ENCODE results near the gene C16orf54.
A peak's percentile ranks its signal among the peaks of the same experiment; 100 is the strongest.
"Not testable (repeated sequence)": the region's sequence is repeated elsewhere in the genome, so short reads cannot be mapped to it uniquely, and the experiment has no call there.

The C16orf54 gene

GRCh38 chr16:29708917-29709600 lies 36.7 kb downstream of the C16orf54 start:
- no peak for DNase-seq (ENCODE audit: low read depth in 2 of 2)

GRCh38 chr16:29707160-29707559 lies 38.6 kb downstream of the C16orf54 start:
- DNase-seq (ENCODE audit: low read depth in 2 of 2): not testable (repeated sequence)

- DNase-seq (ENCODE audit: low read depth in 2 of 2): no peak
These were observed 40.8 kb downstream of the C16orf54 start for GRCh38 chr16:29705030-29705429.

- no peak for DNase-seq (ENCODE audit: low read depth in 2 of 2)
These were observed 43.5 kb downstream of the C16orf54 start for GRCh38 chr16:29702269-29702668.

DNA sequence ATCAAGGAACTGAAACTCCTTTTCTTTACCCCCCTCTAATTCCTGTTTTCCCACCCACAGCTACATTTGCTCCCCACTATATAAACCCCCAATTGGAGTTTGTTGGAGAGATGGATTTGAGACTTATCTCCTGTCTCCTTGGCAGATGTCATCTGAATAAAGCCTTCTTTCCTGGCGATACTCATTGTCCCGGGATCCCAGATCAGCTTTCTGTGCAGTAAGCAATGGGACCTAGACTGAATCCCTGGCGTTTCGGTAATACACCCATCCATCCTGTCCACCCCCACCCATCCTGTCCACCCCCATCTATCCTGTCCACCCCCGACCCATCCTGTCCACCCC lies 44.6 kb downstream of the C16orf54 start:
- DNase-seq (ENCODE audit: low read depth in 2 of 2): no peak

DNA sequence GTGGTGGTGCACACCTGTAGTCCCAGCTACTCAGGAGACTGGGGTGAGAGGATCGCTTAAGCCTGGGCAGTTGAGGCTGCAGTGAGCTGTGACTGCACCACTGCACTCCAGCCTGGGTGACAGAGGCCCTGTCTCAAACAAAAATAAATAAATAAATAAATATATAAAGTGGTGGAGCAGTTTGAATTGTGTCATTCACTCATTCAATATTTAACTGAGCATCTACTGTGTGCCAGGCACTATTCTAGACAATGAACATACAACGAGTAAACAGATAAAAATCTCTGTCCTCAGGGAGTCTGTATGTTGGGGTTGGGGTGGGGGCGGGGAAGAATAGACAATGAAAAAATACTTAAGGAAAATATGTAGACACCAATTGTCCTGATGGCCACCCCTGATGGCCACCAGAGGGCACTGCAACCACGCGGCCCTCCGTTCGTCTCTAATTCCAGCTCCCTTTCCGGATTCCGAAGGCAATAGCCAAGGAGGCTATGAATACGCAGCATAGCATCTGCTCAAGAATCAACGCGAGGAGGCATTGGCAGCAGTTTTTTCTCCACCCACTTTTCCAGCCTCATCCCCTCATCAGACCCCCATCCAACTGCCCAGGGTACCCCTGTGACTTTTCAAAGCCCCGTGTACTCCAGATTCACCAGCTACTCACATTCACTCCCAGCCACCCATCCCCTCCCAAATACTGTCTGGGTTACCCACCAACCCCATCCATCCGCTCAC lies 45.4 kb downstream of the C16orf54 start:
- DNase-seq (ENCODE audit: low read depth in 2 of 2): peak; percentile 48 to 64

DNA sequence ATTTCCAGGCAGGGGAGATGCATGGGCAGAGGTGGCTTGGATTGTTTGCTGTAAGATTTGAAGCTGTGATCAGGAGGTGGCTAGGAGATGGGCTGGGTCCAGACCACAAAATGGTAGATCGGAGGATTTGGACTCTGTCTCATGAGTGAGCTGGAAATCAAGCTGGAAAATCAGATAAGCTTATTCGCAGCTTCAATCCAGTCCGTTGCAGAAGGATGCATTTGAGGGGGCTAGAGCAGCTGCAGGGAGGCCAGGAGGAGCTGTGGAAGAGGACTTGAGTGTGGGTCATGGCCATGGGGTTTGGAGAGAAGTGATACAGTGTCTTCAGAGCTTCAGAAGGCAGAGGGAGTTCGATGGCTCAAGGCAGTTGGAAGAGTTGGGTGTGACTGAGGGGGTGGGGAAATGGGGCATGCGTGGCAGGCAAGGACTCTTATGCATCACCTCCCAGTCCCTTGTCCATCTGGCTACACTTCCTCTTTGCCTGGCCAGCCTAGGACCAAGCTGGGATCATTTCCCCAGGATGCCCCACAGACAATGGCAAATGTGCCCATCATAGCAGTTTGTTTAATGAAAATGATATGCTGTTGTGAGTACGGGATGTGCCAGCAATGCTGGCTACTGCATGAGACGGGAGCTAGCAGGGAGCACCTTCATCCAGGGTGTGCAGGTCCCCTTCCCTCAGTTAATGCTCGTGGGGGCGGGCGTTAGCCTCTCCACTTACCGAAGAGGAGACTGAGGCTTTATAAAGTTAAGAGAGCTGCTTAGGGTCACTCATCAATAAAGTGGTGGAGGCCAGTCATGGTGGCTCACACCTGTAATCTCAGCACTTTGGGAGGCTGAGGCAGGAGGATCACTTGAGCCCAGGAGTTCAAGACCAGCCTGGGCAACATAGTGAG lies 46.2 kb downstream of the C16orf54 start:
- DNase-seq (ENCODE audit: low read depth in 2 of 2): no peak

DNA sequence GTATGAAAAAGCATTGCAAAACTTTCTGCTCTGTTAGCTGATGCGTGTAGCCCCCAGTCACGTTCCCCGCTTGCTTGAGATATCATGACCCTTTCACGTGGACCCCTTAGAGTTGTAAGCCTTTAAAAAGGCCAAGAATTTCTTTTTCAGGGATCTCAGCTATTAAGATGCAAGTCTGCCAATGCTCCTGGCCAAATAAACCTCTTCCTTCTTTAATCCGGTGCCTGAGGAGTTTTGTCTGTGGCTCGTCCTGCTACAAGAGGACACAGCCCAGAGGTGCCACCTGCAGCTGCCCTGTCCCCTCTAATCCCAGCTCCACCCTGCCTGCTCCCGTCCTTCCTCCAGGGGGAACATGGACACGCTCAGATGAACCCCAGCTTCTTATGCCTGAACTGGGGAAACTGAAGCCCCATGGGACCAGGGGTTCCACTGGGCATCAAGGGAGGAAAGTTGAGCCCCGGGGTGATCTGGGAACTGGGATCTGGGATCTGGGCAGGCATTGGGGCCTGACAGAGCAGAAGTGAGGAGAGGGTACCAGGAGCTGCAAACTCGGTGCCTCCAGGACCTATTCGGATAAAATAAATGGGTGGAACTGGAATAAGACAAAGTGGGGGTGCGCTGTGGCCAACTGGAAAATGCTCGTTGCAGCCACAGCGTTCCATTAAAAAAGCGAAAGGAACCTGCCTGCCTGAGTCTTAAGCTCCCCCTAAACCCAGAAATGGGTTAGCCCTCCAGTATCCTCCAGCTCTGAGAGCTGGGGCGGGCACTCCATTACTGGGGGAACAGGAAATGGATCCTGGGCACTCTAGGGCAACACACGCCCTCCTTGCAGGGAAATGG lies 47.1 kb downstream of the C16orf54 start:
- no peak for DNase-seq (ENCODE audit: low read depth in 2 of 2)

GRCh38 chr16:29698042-29698441 lies 47.7 kb downstream of the C16orf54 start:
- no peak for DNase-seq (ENCODE audit: low read depth in 2 of 2)

- no peak for DNase-seq (ENCODE audit: low read depth in 2 of 2)
These were observed 48.4 kb downstream of the C16orf54 start for GRCh38 chr16:29697391-29697790.

- no peak for DNase-seq (ENCODE audit: low read depth in 2 of 2)
These were observed 48.9 kb downstream of the C16orf54 start for GRCh38 chr16:29696881-29697331.

- DNase-seq (ENCODE audit: low read depth in 2 of 2): not testable (repeated sequence)
These were observed 50.1 kb downstream of the C16orf54 start for GRCh38 chr16:29695675-29696074.

DNA sequence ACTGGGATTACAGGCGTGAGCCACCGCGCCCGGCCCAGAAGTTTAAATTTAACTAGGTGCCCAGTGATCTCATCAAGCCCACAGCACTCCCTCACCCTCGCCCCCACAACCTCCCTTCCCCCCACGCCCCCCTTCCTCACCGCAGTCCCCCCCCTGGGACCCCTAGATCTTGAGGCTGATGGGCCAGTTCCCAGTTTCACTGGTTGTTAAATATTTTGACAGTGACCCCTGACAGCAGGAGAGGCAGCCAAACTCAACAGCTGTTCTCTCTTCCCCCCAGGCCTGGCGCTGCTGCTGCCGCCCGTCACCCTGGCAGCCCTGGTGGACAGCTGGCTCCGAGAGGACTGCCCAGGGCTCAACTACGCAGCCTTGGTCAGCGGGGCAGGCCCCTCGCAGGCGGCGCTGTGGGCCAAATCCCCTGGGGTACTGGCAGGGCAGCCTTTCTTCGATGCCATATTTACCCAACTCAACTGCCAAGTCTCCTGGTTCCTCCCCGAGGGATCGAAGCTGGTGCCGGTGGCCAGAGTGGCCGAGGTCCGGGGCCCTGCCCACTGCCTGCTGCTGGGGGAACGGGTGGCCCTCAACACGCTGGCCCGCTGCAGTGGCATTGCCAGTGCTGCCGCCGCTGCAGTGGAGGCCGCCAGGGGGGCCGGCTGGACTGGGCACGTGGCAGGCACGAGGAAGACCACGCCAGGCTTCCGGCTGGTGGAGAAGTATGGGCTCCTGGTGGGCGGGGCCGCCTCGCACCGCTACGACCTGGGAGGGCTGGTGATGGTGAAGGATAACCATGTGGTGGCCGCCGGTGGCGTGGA lies 51.2 kb downstream of the C16orf54 start:
- DNase-seq (ENCODE audit: low read depth in 2 of 2): no peak

DNA sequence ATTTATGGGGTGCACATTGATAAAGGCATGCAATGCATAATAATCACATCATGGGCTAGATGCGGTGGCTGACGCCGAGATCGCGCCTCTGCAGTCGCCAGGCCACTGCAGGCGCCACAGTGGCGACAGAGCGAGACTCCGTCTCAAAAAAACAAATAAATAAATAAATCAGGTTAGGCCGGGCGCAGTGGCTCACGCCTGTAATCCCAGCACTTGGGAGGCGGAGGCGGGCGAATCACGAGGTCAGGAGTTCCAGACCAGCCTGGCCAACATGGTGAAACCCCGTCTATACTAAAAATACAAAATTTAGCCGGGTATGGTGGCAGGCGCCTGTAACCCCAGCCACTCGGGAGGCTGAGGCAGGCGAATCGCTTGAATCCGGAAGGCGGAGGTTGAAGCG lies 53.2 kb downstream of the C16orf54 start:
- not testable (repeated sequence) for DNase-seq (ENCODE audit: low read depth in 2 of 2)

All from stimulated activated CD8-positive, alpha-beta memory T cell treated with anti-CD3 and anti-CD28 coated beads, Interleukin-2, amount 100 ng/mL, for 48 hours (primary cell).